Gastroesophageal sphincter (tissue), 3 donors: ENCODE results near the gene TTLL12.

Experiments used
- POLR2A ChIP-seq, 2 donors: fragments of 450-650 bp; IDR thresholded peaks; one replicate each; pipeline ENCODE4 v1.6.1; 2017; ENCODE audit warnings: antibody characterized with exemption in 2 of 2, mild to moderate bottlenecking in 2 of 2, moderate library complexity in 1 of 2
- POLR2AphosphoS5 ChIP-seq: sonication (generic); formaldehyde crosslinking; IDR thresholded peaks from one replicate; pipeline ENCODE4 v1.6.1; 2017; ENCODE audit warnings: antibody characterized with exemption
- TF ChIP-seq, protein P1 (sequence below), 4 experiments: fragments of 200-600 bp in 2 of 4; fragments of 450-650 bp in 2 of 4; sonication (generic) in 1 of 4; IDR thresholded peaks; one replicate each; pipeline ENCODE4 v1.5.1; 2017 to 2019; ENCODE audit warnings: antibody characterized with exemption in 4 of 4, mild to moderate bottlenecking in 2 of 4, moderate library complexity in 2 of 4

DNA sequence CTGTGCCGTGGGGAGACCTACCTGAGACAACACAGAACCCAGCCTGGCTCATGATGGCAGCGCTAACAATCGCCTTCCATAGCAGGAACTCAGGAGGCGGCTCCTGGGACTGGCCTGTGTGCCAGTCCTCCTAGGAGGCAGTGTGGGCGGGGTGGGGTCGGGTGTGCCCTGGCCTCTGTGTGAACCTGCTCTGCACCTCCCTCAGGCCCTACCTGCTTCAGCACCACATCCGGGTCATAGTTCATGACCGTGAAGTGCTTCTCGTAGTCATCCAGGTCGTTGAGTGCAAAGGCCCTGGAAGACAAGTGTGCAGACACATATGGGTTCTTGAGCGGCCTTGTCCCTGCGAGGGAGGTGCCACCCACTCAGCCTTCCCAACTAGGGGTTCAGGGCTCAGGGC, 15.3 kb downstream of the TTLL12 start:
- no peak for TF ChIP-seq POLR2A (IDR thresholded peaks at IDR 0.05)
- TF ChIP-seq, protein P1, sequence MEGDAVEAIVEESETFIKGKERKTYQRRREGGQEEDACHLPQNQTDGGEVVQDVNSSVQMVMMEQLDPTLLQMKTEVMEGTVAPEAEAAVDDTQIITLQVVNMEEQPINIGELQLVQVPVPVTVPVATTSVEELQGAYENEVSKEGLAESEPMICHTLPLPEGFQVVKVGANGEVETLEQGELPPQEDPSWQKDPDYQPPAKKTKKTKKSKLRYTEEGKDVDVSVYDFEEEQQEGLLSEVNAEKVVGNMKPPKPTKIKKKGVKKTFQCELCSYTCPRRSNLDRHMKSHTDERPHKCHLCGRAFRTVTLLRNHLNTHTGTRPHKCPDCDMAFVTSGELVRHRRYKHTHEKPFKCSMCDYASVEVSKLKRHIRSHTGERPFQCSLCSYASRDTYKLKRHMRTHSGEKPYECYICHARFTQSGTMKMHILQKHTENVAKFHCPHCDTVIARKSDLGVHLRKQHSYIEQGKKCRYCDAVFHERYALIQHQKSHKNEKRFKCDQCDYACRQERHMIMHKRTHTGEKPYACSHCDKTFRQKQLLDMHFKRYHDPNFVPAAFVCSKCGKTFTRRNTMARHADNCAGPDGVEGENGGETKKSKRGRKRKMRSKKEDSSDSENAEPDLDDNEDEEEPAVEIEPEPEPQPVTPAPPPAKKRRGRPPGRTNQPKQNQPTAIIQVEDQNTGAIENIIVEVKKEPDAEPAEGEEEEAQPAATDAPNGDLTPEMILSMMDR (IDR thresholded peaks at IDR 0.05), result no peak
- TF ChIP-seq POLR2AphosphoS5, result no peak
